ENCODE data around the gene RABGAP1L. TPM values are rescaled to one million over a fixed set of nuclear protein-coding genes. Genes with fewer than 3 reads are reported as not detected.
"Not testable (repeated sequence)": the region's sequence is repeated elsewhere in the genome, so short reads cannot be mapped to it uniquely, and the experiment has no call there.

Gene RABGAP1L
- total RNA-seq, 2 donors from 2014 or later, result 37.9 to 59.8 TPM

GRCh38 chr1:174710868-174711845 lies 551.8 kb downstream of the RABGAP1L start:
- ATAC-seq (ENCODE audit: insufficient number of reproducible peaks, low FRiP score, low read depth) (no peak), DNase-seq (ENCODE audit: low spot score) (no peak)
- no peaks in the 10 kb centered on the region for H3K27me3 ChIP-seq (replicated peaks; ENCODE audit: insufficient read depth)

GRCh38 chr1:174711848-174712247 lies 552.5 kb downstream of the RABGAP1L start:
- H3K4me1 ChIP-seq (ENCODE audit: control insufficient read depth in 1 of 2, low read depth in 2 of 2); H3K36me3 ChIP-seq; H3K27ac ChIP-seq; H3K9me3 ChIP-seq; H3K27me3 ChIP-seq (replicated peaks; ENCODE audit: insufficient read depth); H3K4me3 ChIP-seq; DNase-seq (ENCODE audit: low spot score); ATAC-seq (ENCODE audit: insufficient number of reproducible peaks, low FRiP score, low read depth): not testable (repeated sequence)

More at GRCh38 chr1:174710868-174711845, 551.8 kb downstream of the RABGAP1L start:
- H3K9me3 ChIP-seq, result no peaks in the 10 kb centered on the region
- no peaks in the 10 kb centered on the region for H3K36me3 ChIP-seq
- H3K4me3 ChIP-seq, result no peak overlapping the region
- TF ChIP-seq CTCF (IDR thresholded peaks at IDR 0.05), result no peak
- H3K4me1 ChIP-seq (ENCODE audit: control insufficient read depth in 1 of 2, low read depth in 2 of 2), result no peaks in the 10 kb centered on the region
- no peak overlapping the region for H3K27ac ChIP-seq

GRCh38 chr1:174712541-174712940 lies 553.2 kb downstream of the RABGAP1L start:
- H3K4me3 ChIP-seq, result no peak overlapping the region
- H3K27me3 ChIP-seq (replicated peaks; ENCODE audit: insufficient read depth), result no peaks in the 10 kb centered on the region
- H3K36me3 ChIP-seq, result no peaks in the 10 kb centered on the region
- H3K27ac ChIP-seq, result no peak overlapping the region
- ATAC-seq (ENCODE audit: insufficient number of reproducible peaks, low FRiP score, low read depth) (no peak), DNase-seq (ENCODE audit: low spot score) (no peak)
- H3K4me1 ChIP-seq (ENCODE audit: control insufficient read depth in 1 of 2, low read depth in 2 of 2), result no peaks in the 10 kb centered on the region
- TF ChIP-seq CTCF (IDR thresholded peaks at IDR 0.05), result no peak
- no peaks in the 10 kb centered on the region for H3K9me3 ChIP-seq

- Histone ChIP-seq H3K36me3 (no peaks in the 10 kb centered on the region), H3K4me1 (ENCODE audit: control insufficient read depth in 1 of 2, low read depth in 2 of 2) (no peaks in the 10 kb centered on the region), H3K27ac (no peak overlapping the region), H3K4me3 (no peak overlapping the region), H3K9me3 (no peaks in the 10 kb centered on the region), H3K27me3 (replicated peaks; ENCODE audit: insufficient read depth) (no peaks in the 10 kb centered on the region)
- TF ChIP-seq CTCF (IDR thresholded peaks at IDR 0.05), result no peak
- no peak for DNase-seq (ENCODE audit: low spot score)
- no peak for ATAC-seq (ENCODE audit: insufficient number of reproducible peaks, low FRiP score, low read depth)
Measured at GRCh38 chr1:174713796-174714195, 554.5 kb downstream of the RABGAP1L start.

- Histone ChIP-seq H3K27ac (no peak overlapping the region), H3K27me3 (replicated peaks; ENCODE audit: insufficient read depth) (no peaks in the 10 kb centered on the region), H3K9me3 (no peaks in the 10 kb centered on the region), H3K4me1 (ENCODE audit: control insufficient read depth in 1 of 2, low read depth in 2 of 2) (peaks cover 0 to 8% of the 10 kb centered on the region in 2 donors), H3K4me3 (no peak overlapping the region), H3K36me3 (no peaks in the 10 kb centered on the region)
- ATAC-seq (ENCODE audit: insufficient number of reproducible peaks, low FRiP score, low read depth) (no peak), DNase-seq (ENCODE audit: low spot score) (no peak)
- TF ChIP-seq CTCF (IDR thresholded peaks at IDR 0.05), result no peak
Measured at GRCh38 chr1:174719194-174719593, 559.9 kb downstream of the RABGAP1L start.

Data from thoracic aorta (tissue), 2 donors.